ENCODE measurements around the gene AURKA.

DNA sequence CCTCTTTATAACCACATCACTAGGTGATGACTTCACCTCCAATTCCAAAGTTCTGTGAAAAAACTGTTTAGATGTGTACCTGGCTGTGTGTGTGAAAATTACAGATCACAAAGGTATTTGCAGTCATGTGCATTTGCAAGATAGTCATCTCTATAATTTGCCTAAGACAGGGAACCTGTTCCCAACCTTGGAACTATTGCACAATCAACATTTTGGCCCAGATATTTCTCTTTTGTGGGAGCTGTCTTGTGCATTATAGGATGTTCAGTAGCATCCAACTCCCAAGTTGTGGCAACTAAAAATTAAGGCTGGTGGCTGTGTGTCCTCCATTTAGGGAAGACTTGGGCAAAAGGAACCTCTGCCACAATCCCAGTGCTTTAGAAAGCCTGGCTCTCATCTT, 67.2 kb downstream of the AURKA start:
- TF ChIP-seq TAF1 (IDR thresholded peaks at IDR 0.05; ENCODE audit: low read depth) (no peak), MAX (IDR thresholded peaks at IDR 0.05) (no peak), ZBTB7A (IDR thresholded peaks at IDR 0.05; ENCODE audit: low read depth) (no peak), EGR1 (IDR thresholded peaks at IDR 0.05) (no peak), YY1 (IDR thresholded peaks at IDR 0.05; ENCODE audit: low read depth) (no peak), EP300 (IDR thresholded peaks at IDR 0.05; ENCODE audit: borderline replicate concordance) (no peak), FOXM1 (IDR thresholded peaks at IDR 0.05; ENCODE audit: borderline replicate concordance, low read depth) (no peak)

Measured in Ishikawa (cell line).